Muscle layer of colon (tissue), 2 donors: Measurements from ENCODE around the gene MAP2K3.

ENCODE experiments used
- H3K27ac ChIP-seq: one replicate; pipeline ENCODE4 v1.7.0; 2013; ENCODE audit warnings: low read depth, mild to moderate bottlenecking, low read length, moderate library complexity
- H3K27me3 ChIP-seq, 2 donors: one replicate each; pipeline ENCODE4 v1.7.0; 2013; ENCODE audit warnings: low read length in 2 of 2, mild to moderate bottlenecking in 2 of 2; ENCODE audit not compliant: insufficient read depth in 2 of 2, control insufficient read depth in 1 of 2
- H3K36me3 ChIP-seq: one replicate; pipeline ENCODE4 v1.7.0; 2013; ENCODE audit warnings: mild to moderate bottlenecking, low read length; ENCODE audit not compliant: insufficient read depth
- H3K4me1 ChIP-seq: one replicate; pipeline ENCODE4 v1.7.0; 2013; ENCODE audit warnings: mild to moderate bottlenecking, low read length; ENCODE audit not compliant: insufficient read depth
- H3K4me3 ChIP-seq, 2 donors: one replicate each; pipeline ENCODE4 v1.7.0; 2013; ENCODE audit warnings: low read length in 2 of 2, low read depth in 1 of 2, mild to moderate bottlenecking in 1 of 2, moderate library complexity in 1 of 2
- H3K9ac ChIP-seq: one replicate; pipeline ENCODE4 v1.7.0; 2013; ENCODE audit warnings: low read length
- H3K9me3 ChIP-seq: one replicate; pipeline ENCODE4 v1.7.0; 2013; ENCODE audit warnings: mild to moderate bottlenecking, low read length
- donor health status: abdominal sarcoma.
- donor health status: Adenocarcinoma of cecum.

MAP2K3 gene

DNA sequence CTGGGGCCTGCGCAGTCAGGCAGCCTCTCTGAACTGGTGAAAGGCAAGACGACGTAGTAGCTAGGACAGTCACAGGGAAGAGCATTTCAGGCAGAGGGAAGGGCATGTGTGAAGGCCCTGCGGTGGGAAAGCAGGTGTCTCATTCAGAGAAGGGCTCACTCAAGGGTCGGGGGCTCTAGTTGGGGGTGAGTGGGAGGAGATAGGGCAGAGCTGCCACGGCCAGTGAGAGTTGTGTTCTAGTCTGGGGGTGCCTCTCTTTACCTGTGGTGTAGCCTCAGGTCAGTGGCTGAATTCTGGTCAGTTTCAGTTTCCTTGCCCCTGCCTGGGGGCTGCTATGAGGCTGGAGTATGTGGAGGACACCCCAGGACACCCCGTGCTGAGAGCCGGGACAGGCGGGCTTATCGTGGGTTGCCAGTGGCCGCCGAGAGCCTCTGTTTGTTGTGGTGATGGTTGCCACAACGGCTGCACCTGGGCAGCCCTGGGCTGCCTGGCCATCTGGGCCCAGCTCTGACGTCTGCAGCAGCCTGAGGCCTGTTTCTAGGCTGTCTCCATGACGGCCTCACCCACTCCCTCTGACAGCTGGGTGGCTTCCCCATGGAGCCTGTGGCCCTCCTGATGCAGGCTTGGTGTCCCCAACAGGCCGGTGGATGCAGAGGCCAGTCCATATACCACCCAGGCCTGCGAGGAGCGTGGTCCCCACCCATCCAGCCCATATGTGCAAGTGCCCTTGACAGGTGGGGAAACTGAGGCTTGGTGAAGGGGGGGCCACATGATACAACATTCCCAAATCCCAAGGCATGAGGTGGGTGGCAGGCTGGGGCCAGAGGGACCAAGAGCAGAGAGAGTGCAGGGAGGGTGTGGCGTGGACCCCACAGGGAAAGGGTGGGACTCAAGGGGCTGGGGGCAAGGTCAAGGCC is 10.8 kb downstream of the MAP2K3 start:
- no peak overlapping the region for H3K4me3 ChIP-seq
- H3K9ac ChIP-seq = peak overlapping the region; percentile 30
- no peak overlapping the region for H3K27ac ChIP-seq
- peaks cover 13% of the 10 kb centered on the region for H3K36me3 ChIP-seq
- no peaks in the 10 kb centered on the region for H3K9me3 ChIP-seq
- H3K4me1 ChIP-seq = peaks cover 34% of the 10 kb centered on the region
- H3K27me3 ChIP-seq = no peaks in the 10 kb centered on the region

DNA sequence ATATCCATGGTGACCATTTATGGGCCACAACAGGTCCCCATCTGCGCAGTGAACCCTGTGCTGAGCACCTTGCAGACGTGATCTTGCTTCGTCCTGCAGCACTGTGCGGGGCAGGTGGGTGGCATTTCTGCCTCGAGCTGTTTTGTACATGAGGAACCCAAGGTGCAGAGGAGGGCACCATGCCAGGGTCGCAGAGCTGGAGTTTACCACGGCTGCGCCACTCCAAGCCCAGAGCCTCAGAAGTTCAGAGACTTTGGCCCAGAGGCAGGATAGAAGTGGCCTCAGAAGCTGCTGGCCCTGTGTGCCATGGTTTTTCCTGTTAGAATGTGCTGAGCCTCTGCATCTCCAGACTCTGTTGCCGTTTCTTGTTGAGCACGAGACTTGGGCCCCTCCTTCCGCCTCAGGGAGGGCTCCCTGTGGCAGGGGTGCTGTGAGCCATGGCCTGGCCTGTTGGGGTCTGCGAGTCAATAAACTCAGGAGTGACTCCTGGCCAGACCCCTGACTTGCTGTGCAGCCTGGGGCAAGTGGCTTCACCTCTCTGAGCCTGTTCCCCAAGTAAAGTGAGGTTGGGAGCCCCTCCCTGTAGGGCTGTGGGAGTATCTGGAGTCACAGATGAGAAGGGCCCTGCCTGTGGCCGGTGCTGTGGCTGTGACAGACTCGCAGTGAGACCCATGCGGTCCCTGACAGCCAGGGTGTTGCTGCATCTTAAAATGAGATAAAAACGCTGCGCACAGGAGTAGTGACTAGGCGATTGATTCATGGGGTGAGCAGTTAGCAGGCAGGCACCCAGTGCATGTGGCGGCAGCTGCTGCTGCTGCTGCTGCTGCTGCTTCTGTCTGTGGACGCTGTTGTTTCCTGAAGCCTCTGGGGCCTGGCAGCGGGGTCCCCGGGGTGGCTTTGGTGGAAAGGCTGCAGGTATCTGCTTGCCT is 11.8 kb downstream of the MAP2K3 start:
- Histone ChIP-seq H3K27ac (no peak overlapping the region), H3K4me3 (no peak overlapping the region), H3K9me3 (no peaks in the 10 kb centered on the region), H3K4me1 (peaks cover 30% of the 10 kb centered on the region), H3K27me3 (no peaks in the 10 kb centered on the region), H3K9ac (no peak overlapping the region), H3K36me3 (peaks cover 23% of the 10 kb centered on the region)

- H3K9ac ChIP-seq = no peak overlapping the region
- peaks cover 30% of the 10 kb centered on the region for H3K4me1 ChIP-seq
- no peaks in the 10 kb centered on the region for H3K9me3 ChIP-seq
- peaks cover 29% of the 10 kb centered on the region for H3K36me3 ChIP-seq
- no peak overlapping the region for H3K27ac ChIP-seq
- no peak overlapping the region for H3K4me3 ChIP-seq
- H3K27me3 ChIP-seq = no peaks in the 10 kb centered on the region
Measured at GRCh38 chr17:21297026-21297520, 12.6 kb downstream of the MAP2K3 start.

DNA sequence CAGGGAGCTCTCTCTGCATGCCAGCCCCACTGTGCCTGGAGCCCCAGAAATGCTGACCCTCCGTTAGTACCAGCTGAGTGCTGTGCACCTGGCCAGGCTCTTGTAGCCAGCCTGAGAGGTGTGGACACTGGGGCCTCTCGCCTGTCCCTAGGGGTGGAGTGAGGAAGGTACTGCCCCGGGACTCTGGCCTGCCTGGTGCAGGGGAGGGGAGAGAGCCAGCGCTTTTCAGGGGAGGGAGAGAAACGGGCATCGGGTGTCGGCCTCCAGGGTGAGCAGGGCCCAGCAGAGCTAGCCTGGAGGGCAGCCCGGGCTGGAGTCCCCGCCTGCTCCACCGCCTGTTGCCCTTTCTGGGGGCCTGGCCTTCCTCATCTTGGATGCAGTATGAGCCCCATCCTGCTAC is 13.1 kb downstream of the MAP2K3 start:
- Histone ChIP-seq H3K36me3 (peaks cover 35% of the 10 kb centered on the region), H3K4me3 (no peak overlapping the region), H3K27ac (no peak overlapping the region), H3K9ac (no peak overlapping the region), H3K4me1 (peaks cover 30% of the 10 kb centered on the region), H3K9me3 (no peaks in the 10 kb centered on the region), H3K27me3 (no peaks in the 10 kb centered on the region)

- Histone ChIP-seq H3K36me3 (peaks cover 42% of the 10 kb centered on the region), H3K9ac (no peak overlapping the region), H3K4me3 (no peak overlapping the region), H3K4me1 (peaks cover 30% of the 10 kb centered on the region), H3K9me3 (no peaks in the 10 kb centered on the region), H3K27ac (no peak overlapping the region), H3K27me3 (no peaks in the 10 kb centered on the region)
Measured at GRCh38 chr17:21298056-21298982, 13.8 kb downstream of the MAP2K3 start.

DNA sequence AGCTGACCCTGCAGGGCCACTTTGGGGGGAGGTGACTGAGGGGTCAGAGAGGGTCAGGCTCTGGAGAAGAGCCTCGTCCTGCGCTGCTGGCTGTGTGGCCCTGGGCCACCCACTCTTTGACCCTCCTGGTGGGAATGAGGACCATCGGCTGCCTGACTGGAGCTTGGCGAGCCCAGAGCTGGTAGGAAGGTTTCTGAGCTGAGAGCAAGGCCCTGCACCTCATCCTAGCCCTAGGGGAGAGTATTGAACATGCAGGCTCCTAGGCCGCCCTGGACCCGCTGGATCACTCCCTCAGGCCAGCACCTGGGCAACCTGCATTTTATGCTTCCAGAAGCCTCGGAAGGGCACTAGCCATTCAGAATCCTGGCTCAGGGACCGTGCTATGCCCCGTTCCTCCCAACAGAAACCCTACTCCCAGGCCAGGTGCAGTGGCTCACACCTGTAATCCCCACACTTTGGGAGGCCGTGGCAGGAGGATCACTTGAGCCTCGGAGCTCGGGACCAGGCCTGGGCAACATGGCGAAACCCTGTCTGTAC is 14.5 kb downstream of the MAP2K3 start:
- Histone ChIP-seq H3K27me3 (no peaks in the 10 kb centered on the region), H3K9ac (no peak overlapping the region), H3K4me1 (peaks cover 30% of the 10 kb centered on the region), H3K27ac (no peak overlapping the region), H3K36me3 (peaks cover 49% of the 10 kb centered on the region), H3K4me3 (no peak overlapping the region), H3K9me3 (no peaks in the 10 kb centered on the region)

GRCh38 chr17:21299981-21300600 is 15.6 kb downstream of the MAP2K3 start:
- H3K4me3 ChIP-seq = no peak overlapping the region
- peaks cover 53% of the 10 kb centered on the region for H3K36me3 ChIP-seq
- H3K4me1 ChIP-seq = peaks cover 21% of the 10 kb centered on the region
- no peaks in the 10 kb centered on the region for H3K9me3 ChIP-seq
- no peaks in the 10 kb centered on the region for H3K27me3 ChIP-seq
- H3K9ac ChIP-seq = no peak overlapping the region
- no peak overlapping the region for H3K27ac ChIP-seq

GRCh38 chr17:21300601-21301571 is 16.4 kb downstream of the MAP2K3 start:
- no peak overlapping the region for H3K9ac ChIP-seq
- no peak overlapping the region for H3K4me3 ChIP-seq
- no peaks in the 10 kb centered on the region for H3K27me3 ChIP-seq
- peaks cover 13% of the 10 kb centered on the region for H3K4me1 ChIP-seq
- H3K36me3 ChIP-seq = peaks cover 53% of the 10 kb centered on the region
- H3K27ac ChIP-seq = no peak overlapping the region
- H3K9me3 ChIP-seq = no peaks in the 10 kb centered on the region

DNA sequence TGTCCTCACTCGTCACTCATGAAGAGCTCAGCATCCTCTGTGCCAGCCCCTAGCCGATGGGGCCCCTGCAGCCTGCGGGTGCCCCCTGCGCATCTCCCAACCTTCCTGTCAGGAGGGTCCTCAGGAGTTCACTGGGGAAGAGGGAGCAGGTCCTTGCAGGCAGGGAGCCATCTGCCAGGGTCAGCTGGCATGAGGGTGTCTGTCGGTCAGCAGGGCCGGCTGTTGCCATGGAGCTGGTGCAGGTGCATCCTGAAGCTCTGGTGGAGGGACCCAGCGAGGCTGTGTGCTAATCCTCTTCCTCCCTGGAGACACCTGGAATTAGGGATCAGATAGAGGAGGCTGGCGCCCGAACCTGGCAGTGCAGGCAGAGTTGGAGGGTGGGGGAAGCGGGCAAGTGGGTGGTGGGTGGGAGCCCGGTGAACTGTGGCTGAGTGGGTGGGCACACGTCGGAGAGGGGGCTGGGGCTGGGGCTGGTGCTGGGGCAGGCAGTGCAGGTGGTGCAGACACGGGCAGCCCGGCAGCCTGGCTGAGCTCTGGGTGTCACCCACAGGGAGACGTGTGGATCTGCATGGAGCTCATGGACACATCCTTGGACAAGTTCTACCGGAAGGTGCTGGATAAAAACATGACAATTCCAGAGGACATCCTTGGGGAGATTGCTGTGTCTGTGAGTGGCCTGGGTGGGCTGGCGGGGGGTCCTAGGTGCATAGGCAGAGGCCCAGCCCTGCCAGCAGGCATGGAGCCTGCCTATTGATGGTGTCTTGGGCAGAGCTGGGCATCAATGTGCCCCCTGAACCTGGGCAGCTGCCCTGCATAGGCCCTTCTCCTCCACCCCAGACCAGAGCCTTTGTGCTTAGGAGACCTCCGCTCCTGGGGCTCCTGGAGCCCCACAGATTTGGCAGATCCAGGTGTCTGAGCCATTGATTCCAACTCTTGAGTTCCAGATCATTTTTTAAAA is 17.4 kb downstream of the MAP2K3 start:
- Histone ChIP-seq H3K4me1 (peaks cover 4% of the 10 kb centered on the region), H3K9ac (no peak overlapping the region), H3K36me3 (peaks cover 53% of the 10 kb centered on the region), H3K27ac (no peak overlapping the region), H3K27me3 (no peaks in the 10 kb centered on the region), H3K4me3 (no peak overlapping the region), H3K9me3 (no peaks in the 10 kb centered on the region)
